ENCODE data around the gene LHX4.

The LHX4 gene

GRCh38 chr1:180227861-180228647 is 2.0 kb upstream of the LHX4 start:
- DNase-seq (ENCODE audit: low spot score): no peak

DNA sequence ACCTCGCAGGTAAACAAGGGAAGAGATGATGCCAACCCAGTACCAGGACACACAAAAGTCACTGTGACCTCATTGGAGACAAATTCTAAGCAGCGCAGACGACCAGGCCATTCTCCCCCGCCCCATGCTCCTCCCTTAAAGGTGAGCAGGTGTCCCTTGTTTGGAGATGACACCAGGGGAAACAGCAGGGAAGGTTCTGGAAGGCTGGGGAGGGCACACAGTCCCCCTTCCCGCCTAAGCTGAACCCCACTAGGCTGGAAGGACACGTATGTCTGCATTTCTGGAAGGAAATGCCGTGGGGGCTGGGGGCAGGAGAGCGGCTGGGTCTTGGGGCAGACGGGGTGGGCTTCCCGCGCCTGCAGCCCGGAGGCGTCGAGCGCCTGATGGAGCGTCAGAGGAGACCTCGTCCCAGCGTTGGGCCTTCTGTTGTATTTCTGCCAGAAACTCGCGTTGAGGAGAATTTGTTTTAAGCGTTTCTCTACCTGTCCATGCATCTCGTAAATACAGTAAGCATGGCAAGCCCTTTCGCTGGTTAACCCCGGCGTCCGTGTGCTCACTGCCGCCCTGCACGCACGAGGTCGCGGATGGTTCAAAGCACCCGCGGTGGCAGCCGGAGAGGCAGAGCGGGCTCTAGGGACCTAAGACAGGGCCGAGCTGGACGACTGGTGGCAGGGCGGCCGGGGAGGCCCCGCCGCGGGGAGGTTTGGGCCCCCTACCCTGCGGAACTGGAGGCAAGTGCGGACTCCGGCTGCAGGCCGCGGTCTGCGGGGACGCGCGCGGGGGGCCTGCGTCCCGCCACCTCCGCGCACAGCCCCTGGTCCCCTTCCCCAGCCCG is 1.2 kb upstream of the LHX4 start:
- DNase-seq (ENCODE audit: low spot score): peak; percentile 11

DNA sequence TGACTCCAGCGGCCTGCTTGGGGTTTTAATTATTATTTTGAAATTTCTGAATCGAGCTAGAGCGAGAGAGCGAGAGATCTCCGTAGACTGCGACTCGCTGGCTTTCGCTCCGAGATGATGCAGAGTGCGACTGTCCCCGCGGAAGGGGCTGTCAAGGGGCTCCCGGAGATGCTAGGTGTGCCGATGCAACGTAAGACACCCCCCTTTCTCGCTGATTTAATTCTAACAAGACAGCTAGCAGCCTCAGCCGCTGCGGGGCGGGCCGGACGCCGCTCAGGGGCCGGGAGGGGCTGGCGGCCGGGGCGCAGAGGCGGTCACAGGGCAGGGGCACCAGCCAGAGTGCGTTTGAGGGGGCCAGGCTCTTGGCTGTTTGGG is 339 bp downstream of the LHX4 start:
- DNase-seq (ENCODE audit: low spot score): no peak

GRCh38 chr1:180230791-180231505 is 884 bp downstream of the LHX4 start:
- peak; percentile 70 for DNase-seq (ENCODE audit: low spot score)

- DNase-seq (ENCODE audit: low spot score): peak; percentile 67
These were observed 1.4 kb downstream of the LHX4 start for GRCh38 chr1:180231506-180231921.

DNA sequence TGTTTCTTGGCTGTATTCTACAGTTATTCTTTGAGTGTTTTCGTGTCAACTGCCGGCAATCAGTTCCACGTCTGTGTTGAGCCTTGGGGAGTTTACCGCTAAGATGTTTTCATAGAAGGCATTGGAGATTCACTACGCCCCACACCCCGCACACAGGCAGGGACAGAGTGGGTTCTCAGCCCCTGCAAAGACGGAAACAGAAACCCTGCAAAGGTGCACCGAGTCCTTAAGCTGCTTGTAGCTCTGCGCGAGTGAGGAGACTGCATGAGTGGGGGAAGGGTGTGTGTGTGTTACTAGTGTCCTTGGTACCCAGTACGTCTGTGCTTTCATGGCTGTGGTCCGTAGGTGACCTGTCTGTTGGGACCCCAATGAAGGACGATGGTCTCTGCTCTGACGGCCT is 1.9 kb downstream of the LHX4 start:
- no peak for DNase-seq (ENCODE audit: low spot score)

- no peak for DNase-seq (ENCODE audit: low spot score)
These were observed 2.5 kb downstream of the LHX4 start for GRCh38 chr1:180232521-180233043.

- DNase-seq (ENCODE audit: low spot score): no peak
These were observed 3.3 kb downstream of the LHX4 start for GRCh38 chr1:180233191-180234011.

DNA sequence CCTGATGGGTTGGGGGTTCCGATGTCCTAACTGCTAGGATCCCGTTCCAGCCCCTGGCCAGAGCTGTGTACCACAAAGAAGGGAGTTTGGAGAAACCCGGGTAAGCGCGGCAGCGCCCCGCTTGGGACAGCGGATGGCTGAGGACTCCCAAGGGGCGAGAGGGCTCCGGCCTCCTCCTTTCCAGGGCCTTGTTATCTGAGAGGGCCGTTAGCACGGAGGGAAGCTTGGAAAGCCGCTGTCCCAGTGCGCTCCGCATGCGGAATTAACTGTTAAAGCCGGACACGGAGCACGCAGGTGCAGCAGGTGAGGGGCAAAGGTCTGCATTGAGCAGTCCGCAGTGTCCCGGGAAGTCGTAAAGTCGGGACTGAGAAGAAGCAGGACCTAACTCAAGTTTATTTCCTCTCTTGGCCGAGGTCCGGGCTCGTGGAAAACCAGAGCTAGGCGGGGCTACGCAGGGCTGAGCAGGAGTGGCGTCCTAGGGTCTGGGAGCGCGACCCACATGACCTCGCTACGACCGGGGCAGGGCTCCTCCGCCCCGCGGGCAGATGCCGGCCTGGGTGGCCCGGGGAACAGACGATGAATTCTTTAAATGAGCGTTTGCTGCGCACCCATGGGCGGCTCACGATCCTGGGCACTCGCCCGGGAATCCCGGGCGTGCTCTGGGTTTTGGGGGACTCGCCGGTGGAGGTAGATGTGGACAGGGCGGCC is 4.5 kb downstream of the LHX4 start:
- no peak for DNase-seq (ENCODE audit: low spot score)

- DNase-seq (ENCODE audit: low spot score): no peak
These were observed 5.0 kb downstream of the LHX4 start for GRCh38 chr1:180235077-180235501.

DNA sequence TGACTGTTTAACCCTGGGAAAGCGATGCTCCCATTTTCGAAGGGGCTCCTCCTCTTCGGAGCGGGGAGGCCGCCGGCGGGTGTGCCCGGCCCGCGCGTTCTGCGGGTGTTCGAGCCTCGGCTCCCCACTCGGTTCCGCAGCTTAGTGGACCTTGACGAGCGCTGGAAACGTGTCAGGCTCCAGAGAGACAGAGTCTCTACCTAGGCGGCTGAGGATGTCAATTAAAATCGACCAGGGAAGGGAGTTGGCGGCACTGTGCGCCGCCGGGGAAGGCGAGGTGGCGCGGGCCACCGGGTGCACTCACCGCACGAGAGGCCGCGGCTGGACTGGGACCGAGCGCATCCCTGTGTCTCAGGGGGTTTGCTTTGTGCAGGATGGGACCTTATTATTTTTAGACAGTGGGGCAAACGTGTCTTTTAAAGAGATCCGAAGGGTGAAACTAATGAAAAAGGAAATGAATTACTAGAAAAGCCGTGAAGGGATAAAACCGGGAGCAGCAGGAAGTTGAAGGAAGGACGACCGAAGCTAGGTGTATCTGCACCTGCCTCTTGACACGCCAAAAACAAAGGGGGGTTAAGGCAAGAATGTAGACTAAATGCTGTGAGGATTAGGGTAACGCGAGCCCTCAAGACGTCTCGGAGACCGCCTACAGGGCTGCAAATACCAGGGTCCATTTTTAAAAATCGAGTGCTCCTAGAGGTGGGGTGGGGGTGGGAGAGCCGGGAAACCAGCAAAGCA is 5.6 kb downstream of the LHX4 start:
- no peak for DNase-seq (ENCODE audit: low spot score)

- DNase-seq (ENCODE audit: low spot score): no peak
These were observed 6.8 kb downstream of the LHX4 start for GRCh38 chr1:180236698-180237509.

- no peak for DNase-seq (ENCODE audit: low spot score)
These were observed 7.9 kb downstream of the LHX4 start for GRCh38 chr1:180237869-180238476.

- DNase-seq (ENCODE audit: low spot score): no peak
These were observed 8.6 kb downstream of the LHX4 start for GRCh38 chr1:180238675-180239074.

- no peak for DNase-seq (ENCODE audit: low spot score)
These were observed 9.4 kb downstream of the LHX4 start for GRCh38 chr1:180239145-180240096.

GRCh38 chr1:180241716-180242544 is 11.9 kb downstream of the LHX4 start:
- no peak for DNase-seq (ENCODE audit: low spot score)
